Measurements from ENCODE around the gene NDST1.
"Not testable (repeated sequence)": the region's sequence is repeated elsewhere in the genome, so short reads cannot be mapped to it uniquely, and the experiment has no call there.

Gene NDST1

DNA sequence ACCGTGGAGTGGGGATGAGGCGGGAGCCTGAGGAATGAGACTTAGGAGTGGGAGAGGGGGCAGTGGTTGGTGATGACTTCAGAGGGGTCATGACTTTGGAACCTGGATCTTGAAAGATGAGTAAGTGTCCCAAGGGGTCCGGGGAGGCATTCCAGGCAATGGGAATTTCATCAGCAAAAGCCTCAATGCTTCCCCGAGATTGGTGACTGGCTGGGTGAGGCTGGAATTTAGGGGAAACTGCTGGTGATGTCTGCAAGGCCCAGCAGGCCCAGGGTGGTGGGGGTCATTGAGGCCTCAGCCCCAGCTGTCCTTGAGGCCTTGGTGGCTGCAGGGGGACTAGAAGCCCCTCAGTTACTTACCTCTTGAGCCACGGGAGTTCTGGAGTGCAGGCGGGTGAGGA is 7.5 kb downstream of the NDST1 start:
- Histone ChIP-seq H3K4me3 (ENCODE audit: low read length) (no peak overlapping the region), H3K9me3 (ENCODE audit: control insufficient read depth, insufficient read depth, low read length) (no peaks in the 10 kb centered on the region), H3K4me1 (ENCODE audit: control insufficient read depth, insufficient read depth, low read length) (peaks cover 19% of the 10 kb centered on the region), H3K27me3 (ENCODE audit: control insufficient read depth, insufficient read depth, low read length) (no peaks in the 10 kb centered on the region), H3K36me3 (ENCODE audit: control insufficient read depth, insufficient read depth, low read length) (no peaks in the 10 kb centered on the region), H3K27ac (ENCODE audit: low read length) (no peak overlapping the region)
- no peak for DNase-seq (ENCODE audit: low read depth, low spot score)
- no CpG with 5 or more reads among the region's 6 CpGs for WGBS (ENCODE audit: insufficient coverage, insufficient read length)

DNA sequence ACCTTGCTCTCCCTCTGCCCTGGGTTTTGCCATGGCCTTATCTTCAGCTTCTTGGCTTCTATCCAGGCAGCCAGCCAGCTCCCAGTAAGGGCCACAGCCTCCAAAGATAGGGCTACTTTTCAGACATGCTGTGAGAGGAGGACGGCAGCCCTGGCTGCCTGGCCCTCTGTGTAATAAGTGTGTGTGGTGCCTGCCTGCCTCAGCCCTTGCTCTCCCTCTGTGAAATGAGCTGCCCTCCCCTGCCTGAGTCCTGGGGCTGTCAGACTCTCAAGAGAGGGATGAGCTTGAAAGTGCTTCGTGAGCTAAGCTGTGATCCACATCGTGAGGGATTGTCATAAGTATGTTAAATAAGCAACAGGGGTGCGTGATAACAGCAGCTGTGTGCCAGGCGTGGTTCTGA is 8.1 kb downstream of the NDST1 start:
- Histone ChIP-seq H3K4me1 (ENCODE audit: control insufficient read depth, insufficient read depth, low read length) (peaks cover 14% of the 10 kb centered on the region), H3K4me3 (ENCODE audit: low read length) (no peak overlapping the region)

DNA sequence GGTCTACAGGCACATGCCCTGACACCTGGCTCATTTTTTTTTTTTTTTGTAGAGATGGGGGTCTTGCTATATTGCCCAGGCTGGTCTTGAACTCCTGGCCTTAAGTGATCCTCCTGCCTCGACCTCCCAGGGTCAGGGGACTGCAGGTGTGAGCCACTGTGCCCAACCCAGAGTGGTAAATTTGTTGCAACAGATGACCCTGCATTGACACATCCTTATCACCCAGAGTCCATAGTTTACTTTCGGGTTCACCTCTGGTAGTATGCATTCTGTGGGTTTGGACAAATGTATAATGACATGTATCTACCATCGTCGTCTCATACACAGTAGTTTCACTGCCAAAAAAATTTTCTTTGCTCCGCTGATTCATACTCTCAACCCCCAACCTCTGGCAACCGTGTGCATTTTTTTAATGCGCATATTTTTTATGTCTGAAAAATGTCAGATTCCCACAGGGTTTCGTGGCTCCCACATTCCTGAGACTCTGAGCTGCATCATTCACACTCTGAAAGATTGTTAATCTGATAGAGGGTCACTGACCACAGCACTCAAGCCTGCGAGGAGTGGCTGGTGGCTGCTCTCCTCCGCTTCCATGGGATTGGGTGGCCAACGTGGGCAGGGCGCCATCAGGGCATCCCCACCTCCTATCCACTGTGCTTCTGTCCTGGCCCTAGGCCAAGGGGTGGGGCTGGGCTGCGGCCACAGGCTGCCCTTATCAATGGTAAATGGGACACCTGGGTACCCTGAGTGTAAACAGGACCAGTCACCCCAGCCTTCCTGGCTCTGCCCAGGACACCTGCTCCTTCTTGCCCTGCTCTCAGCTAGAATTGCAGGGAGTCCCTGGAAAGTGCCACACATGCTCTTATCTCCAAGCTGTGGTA is 9.6 kb downstream of the NDST1 start:
- WGBS (ENCODE audit: insufficient coverage, insufficient read length), result no CpG with 5 or more reads among the region's 13 CpGs
- no peak overlapping the region for H3K27ac ChIP-seq (ENCODE audit: low read length)

More for the DNA sequence above, 8.1 kb downstream of the NDST1 start:
- no peaks in the 10 kb centered on the region for H3K9me3 ChIP-seq (ENCODE audit: control insufficient read depth, insufficient read depth, low read length)
- no peaks in the 10 kb centered on the region for H3K27me3 ChIP-seq (ENCODE audit: control insufficient read depth, insufficient read depth, low read length)
- no peaks in the 10 kb centered on the region for H3K36me3 ChIP-seq (ENCODE audit: control insufficient read depth, insufficient read depth, low read length)
- no CpG with 5 or more reads among the region's 5 CpGs for WGBS (ENCODE audit: insufficient coverage, insufficient read length)
- DNase-seq (ENCODE audit: low read depth, low spot score), result no peak
- no peak overlapping the region for H3K27ac ChIP-seq (ENCODE audit: low read length)

GRCh38 chr5:150518712-150519559 is 11.0 kb downstream of the NDST1 start:
- not testable (repeated sequence) for H3K27me3 ChIP-seq (ENCODE audit: control insufficient read depth, insufficient read depth, low read length); H3K9me3 ChIP-seq (ENCODE audit: control insufficient read depth, insufficient read depth, low read length); H3K36me3 ChIP-seq (ENCODE audit: control insufficient read depth, insufficient read depth, low read length); DNase-seq (ENCODE audit: low read depth, low spot score); H3K4me3 ChIP-seq (ENCODE audit: low read length); H3K27ac ChIP-seq (ENCODE audit: low read length); H3K4me1 ChIP-seq (ENCODE audit: control insufficient read depth, insufficient read depth, low read length)
- no CpG with 5 or more reads among the region's 14 CpGs for WGBS (ENCODE audit: insufficient coverage, insufficient read length)

More for the DNA sequence above, 9.6 kb downstream of the NDST1 start:
- Histone ChIP-seq H3K9me3 (ENCODE audit: control insufficient read depth, insufficient read depth, low read length) (no peaks in the 10 kb centered on the region), H3K27me3 (ENCODE audit: control insufficient read depth, insufficient read depth, low read length) (no peaks in the 10 kb centered on the region), H3K36me3 (ENCODE audit: control insufficient read depth, insufficient read depth, low read length) (peaks cover 7% of the 10 kb centered on the region; the same call in 1 of the 2 replicates), H3K4me3 (ENCODE audit: low read length) (no peak overlapping the region), H3K4me1 (ENCODE audit: control insufficient read depth, insufficient read depth, low read length) (peaks cover 2% of the 10 kb centered on the region)
- no peak for DNase-seq (ENCODE audit: low read depth, low spot score)

DNA sequence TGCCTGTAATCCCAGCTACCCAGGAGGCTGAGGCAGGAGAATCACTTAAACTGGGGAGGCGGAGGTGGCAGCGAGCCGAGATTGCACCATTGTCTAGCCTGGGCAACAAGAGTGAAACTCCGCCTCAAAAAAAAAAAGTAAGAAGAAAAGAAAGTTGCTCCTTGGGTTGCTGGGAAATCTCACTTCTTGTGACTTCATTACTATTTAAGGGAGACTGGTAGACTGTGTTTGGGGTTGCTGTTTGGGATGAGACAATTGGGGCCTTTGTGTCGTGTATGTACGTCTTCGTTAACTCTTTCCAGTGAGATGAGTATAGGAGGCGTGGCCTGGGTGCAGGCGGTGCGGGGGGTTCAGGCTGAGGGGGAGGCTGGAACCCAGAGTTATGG is 11.6 kb downstream of the NDST1 start:
- H3K36me3 ChIP-seq (ENCODE audit: control insufficient read depth, insufficient read depth, low read length), result peaks cover 7% of the 10 kb centered on the region; the same call in 1 of the 2 replicates
- H3K4me1 ChIP-seq (ENCODE audit: control insufficient read depth, insufficient read depth, low read length), result peaks cover 2% of the 10 kb centered on the region
- DNase-seq (ENCODE audit: low read depth, low spot score), result no peak
- no CpG with 5 or more reads among the region's 10 CpGs for WGBS (ENCODE audit: insufficient coverage, insufficient read length)
- no peaks in the 10 kb centered on the region for H3K9me3 ChIP-seq (ENCODE audit: control insufficient read depth, insufficient read depth, low read length)
- no peaks in the 10 kb centered on the region for H3K27me3 ChIP-seq (ENCODE audit: control insufficient read depth, insufficient read depth, low read length)
- no peak overlapping the region for H3K27ac ChIP-seq (ENCODE audit: low read length)
- no peak overlapping the region for H3K4me3 ChIP-seq (ENCODE audit: low read length)

DNA sequence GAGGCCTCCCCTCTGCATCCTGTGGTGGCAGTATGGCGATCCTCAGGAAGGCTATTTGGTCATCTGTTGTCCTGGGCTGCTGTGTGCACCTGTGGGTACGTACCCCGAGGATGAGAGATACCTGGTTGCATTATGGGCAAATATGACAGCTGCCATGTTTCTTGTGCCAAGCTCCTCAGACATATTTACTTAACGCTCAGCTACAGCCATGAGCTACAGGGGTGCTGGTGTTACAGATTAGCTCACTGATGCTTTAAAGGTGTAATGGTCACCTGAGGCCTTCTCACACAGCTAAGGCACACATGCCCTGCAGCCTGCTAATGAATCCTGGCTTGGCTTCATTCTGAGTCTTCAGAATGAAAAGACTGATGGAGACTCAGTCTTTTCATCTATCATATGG is 12.0 kb downstream of the NDST1 start:
- H3K4me3 ChIP-seq (ENCODE audit: low read length), result no peak overlapping the region
- no peak overlapping the region for H3K27ac ChIP-seq (ENCODE audit: low read length)
- WGBS (ENCODE audit: insufficient coverage, insufficient read length), result no CpG with 5 or more reads among the region's 4 CpGs
- peaks cover 7% of the 10 kb centered on the region; the same call in 1 of the 2 replicates for H3K36me3 ChIP-seq (ENCODE audit: control insufficient read depth, insufficient read depth, low read length)
- H3K4me1 ChIP-seq (ENCODE audit: control insufficient read depth, insufficient read depth, low read length), result peaks cover 2% of the 10 kb centered on the region
- no peaks in the 10 kb centered on the region for H3K27me3 ChIP-seq (ENCODE audit: control insufficient read depth, insufficient read depth, low read length)
- H3K9me3 ChIP-seq (ENCODE audit: control insufficient read depth, insufficient read depth, low read length), result no peaks in the 10 kb centered on the region
- no peak for DNase-seq (ENCODE audit: low read depth, low spot score)

GRCh38 chr5:150520747-150521521 is 13.0 kb downstream of the NDST1 start:
- Histone ChIP-seq H3K36me3 (ENCODE audit: control insufficient read depth, insufficient read depth, low read length) (peaks cover 7% of the 10 kb centered on the region; the same call in 1 of the 2 replicates), H3K27me3 (ENCODE audit: control insufficient read depth, insufficient read depth, low read length) (no peaks in the 10 kb centered on the region), H3K4me1 (ENCODE audit: control insufficient read depth, insufficient read depth, low read length) (peaks cover 10% of the 10 kb centered on the region), H3K9me3 (ENCODE audit: control insufficient read depth, insufficient read depth, low read length) (no peaks in the 10 kb centered on the region), H3K4me3 (ENCODE audit: low read length) (no peak overlapping the region), H3K27ac (ENCODE audit: low read length) (no peak overlapping the region)
- WGBS (ENCODE audit: insufficient coverage, insufficient read length), result no CpG with 5 or more reads among the region's 38 CpGs
- DNase-seq (ENCODE audit: low read depth, low spot score), result no peak

GRCh38 chr5:150521522-150521817 is 13.5 kb downstream of the NDST1 start:
- no peaks in the 10 kb centered on the region for H3K27me3 ChIP-seq (ENCODE audit: control insufficient read depth, insufficient read depth, low read length)
- H3K27ac ChIP-seq (ENCODE audit: low read length), result no peak overlapping the region
- H3K36me3 ChIP-seq (ENCODE audit: control insufficient read depth, insufficient read depth, low read length), result peaks cover 7% of the 10 kb centered on the region; the same call in 1 of the 2 replicates
- H3K4me3 ChIP-seq (ENCODE audit: low read length), result no peak overlapping the region
- H3K9me3 ChIP-seq (ENCODE audit: control insufficient read depth, insufficient read depth, low read length), result no peaks in the 10 kb centered on the region
- no CpG with 5 or more reads among the region's 14 CpGs for WGBS (ENCODE audit: insufficient coverage, insufficient read length)
- DNase-seq (ENCODE audit: low read depth, low spot score), result no peak
- H3K4me1 ChIP-seq (ENCODE audit: control insufficient read depth, insufficient read depth, low read length), result peaks cover 10% of the 10 kb centered on the region

GRCh38 chr5:150521939-150522503 is 14.1 kb downstream of the NDST1 start:
- Histone ChIP-seq H3K27me3 (ENCODE audit: control insufficient read depth, insufficient read depth, low read length) (no peaks in the 10 kb centered on the region), H3K27ac (ENCODE audit: low read length) (no peak overlapping the region), H3K4me1 (ENCODE audit: control insufficient read depth, insufficient read depth, low read length) (peaks cover 10% of the 10 kb centered on the region), H3K36me3 (ENCODE audit: control insufficient read depth, insufficient read depth, low read length) (peaks cover 9% of the 10 kb centered on the region; the same call in 1 of the 2 replicates), H3K4me3 (ENCODE audit: low read length) (no peak overlapping the region), H3K9me3 (ENCODE audit: control insufficient read depth, insufficient read depth, low read length) (no peaks in the 10 kb centered on the region)
- WGBS (ENCODE audit: insufficient coverage, insufficient read length), result no CpG with 5 or more reads among the region's 11 CpGs
- DNase-seq (ENCODE audit: low read depth, low spot score), result no peak

Measured in iPS DF 6.9 (cell line).